RPMI7951 (cell line): ENCODE measurements around the gene ASTN2. TPM values are rescaled to one million over a fixed set of nuclear protein-coding genes. Genes with fewer than 3 reads are reported as not detected.

Source experiments
- DNase-seq: peaks from one replicate; pipeline ENCODE4 v3.0.0-alpha.2; 2012; ENCODE audit warnings: low read depth
- total RNA-seq: library from RNA; depleted of rRNA; stranded (reverse); fragments of >200 nt; shearing (Covaris generic); gene quantifications from 2 replicates; pipeline ENCODE4 v1.2.3, GENCODE V29; 2014

The ASTN2 gene
- total RNA-seq, 1 experiment from 2014 or later, result 5.2 TPM

DNA sequence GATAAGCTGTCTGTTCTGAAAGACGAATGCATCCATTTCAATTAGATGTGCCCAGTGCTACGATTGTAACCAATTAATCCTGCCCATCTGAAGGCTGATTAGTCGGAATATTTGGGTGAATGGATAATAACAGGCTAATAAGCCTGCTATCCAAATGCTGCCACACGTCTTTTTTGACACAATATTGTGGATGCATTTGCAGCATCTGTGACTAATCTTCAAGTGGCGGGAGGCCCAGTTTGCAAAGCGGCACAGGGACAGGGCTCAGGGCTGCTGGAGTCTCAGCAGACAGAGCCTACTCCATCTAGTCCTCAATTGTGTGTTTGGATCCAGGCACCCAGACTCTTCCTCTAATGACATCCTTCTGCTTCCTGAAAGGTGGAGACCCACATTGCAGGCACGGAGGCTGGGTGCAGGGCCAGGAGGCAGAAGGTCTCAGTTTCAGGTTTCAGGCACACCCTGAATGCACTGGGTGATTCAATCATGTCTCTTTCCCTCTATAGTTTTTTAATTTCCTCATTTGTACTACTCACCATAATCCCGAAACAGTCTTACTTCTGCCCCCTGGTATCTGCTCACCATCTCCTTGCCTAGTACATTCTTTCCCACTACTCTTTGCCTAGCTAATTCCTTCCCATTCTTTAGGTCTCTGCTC is 169.6 kb downstream of the ASTN2 start:
- DNase-seq, result no peak

DNA sequence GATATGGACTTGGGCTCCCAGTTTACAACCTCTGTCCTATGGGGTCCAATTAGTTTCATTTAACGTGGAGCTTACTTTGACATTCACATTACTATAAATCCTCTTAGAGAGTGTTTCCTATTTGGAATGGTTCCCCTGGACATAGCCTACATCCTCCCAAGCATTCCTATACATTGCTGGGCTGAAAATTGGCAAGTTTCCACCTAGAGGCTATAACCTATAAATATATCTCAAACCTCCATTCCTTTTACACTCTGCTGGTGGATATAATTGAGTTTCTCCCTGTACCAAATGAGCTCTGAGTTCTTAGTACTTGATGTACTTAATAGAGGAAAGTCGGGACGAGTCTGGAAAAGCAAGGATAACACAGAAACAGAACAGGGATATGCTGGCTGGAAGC is 172.8 kb downstream of the ASTN2 start:
- no peak for DNase-seq

DNA sequence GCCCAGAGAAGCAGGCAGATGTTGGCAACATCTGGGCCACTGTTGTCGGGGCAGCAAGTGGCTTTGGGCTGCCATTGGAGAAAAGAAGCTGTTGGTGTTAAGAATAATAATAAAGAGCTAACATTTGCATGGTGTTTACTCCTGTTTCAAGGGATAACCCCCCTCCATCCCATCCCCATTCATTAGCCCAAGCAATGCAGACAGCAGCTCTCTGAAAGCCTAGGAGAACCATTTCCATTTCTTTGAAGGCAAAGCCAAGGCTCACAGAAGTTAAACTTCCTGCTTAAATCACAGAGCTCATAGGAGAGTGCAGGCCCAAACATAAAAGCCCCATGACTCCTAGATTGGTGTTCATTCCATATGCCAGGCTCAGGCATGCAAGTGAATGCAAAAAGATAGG is 175.4 kb downstream of the ASTN2 start:
- DNase-seq, result no peak

- DNase-seq, result no peak
Measured at GRCh38 chr9:117234103-117234502, 180.8 kb downstream of the ASTN2 start.

GRCh38 chr9:117233016-117233415 is 181.8 kb downstream of the ASTN2 start:
- no peak for DNase-seq

DNA sequence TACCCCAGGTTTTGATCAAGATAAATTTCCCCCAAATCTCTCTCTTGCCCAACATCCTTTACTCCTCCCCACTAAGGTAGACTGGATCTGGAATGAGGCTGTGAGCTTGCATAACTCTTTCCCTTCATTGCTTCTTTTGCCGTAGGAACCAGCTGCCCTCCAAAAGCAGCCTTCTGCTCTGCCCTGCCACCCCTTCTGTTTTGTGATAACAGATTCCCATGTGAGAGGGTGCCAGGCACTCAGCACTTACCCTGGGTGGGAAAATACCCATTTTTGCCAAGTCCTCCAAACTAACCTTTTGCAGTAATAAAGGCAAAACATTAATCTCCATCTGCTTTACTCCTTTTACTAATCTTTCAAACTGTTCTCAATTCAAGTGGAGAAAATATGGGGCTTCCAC is 182.6 kb downstream of the ASTN2 start:
- no peak for DNase-seq

DNA sequence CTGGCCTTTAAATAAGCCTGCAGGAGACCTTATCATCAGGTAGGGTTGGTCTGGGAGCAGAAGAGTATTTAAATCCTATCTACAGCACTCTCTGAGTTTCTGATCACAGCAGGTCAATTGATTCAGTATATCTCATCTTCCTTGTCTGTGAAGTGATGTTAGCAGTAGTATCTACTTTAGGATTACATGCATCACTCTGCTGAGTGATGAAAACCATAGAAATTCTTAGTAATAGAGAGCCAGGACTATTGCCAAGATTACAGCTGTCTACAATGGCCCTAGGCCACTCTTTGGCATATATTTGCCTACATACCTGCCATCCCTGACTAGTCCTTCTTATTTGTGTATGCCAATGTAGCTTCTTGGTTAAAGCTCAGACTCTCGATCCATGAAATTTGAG is 183.8 kb downstream of the ASTN2 start:
- DNase-seq, result no peak

- no peak for DNase-seq
Measured at GRCh38 chr9:117224695-117225094, 190.2 kb downstream of the ASTN2 start.

- DNase-seq, result no peak
Measured at GRCh38 chr9:117218951-117219350, 195.9 kb downstream of the ASTN2 start.

DNA sequence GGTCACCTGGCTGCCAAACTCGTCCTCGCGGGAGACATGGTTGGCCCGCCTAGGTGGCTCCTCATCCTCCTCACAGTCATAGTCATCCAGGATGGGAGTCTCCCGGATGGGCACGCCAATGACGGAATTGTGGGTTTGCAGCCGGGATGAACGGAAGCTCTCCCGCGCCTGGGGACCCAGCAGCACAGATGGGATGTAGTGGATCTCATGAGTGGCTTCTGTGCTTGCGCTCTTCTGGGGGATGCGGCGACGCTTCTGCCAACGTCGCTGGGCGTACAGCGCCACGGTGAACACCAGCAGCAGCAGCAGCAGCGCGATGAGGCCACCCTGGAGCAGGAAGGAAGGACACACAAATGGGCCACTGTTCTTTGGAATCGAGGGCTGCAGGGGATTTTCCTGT is 200.4 kb downstream of the ASTN2 start:
- no peak for DNase-seq

- no peak for DNase-seq
Measured at GRCh38 chr9:117211280-117211679, 203.6 kb downstream of the ASTN2 start.

GRCh38 chr9:117205806-117206205 is 209.1 kb downstream of the ASTN2 start:
- no peak for DNase-seq

- DNase-seq, result no peak
Measured at GRCh38 chr9:117204971-117205370, 209.9 kb downstream of the ASTN2 start.

GRCh38 chr9:117191504-117192261 is 223.2 kb downstream of the ASTN2 start:
- no peak for DNase-seq

- DNase-seq, result no peak
Measured at GRCh38 chr9:117189121-117189520, 225.7 kb downstream of the ASTN2 start.

GRCh38 chr9:117188394-117188793 is 226.5 kb downstream of the ASTN2 start:
- no peak for DNase-seq

- no peak for DNase-seq
Measured at GRCh38 chr9:117187498-117187897, 227.4 kb downstream of the ASTN2 start.

GRCh38 chr9:117184173-117184572 is 230.7 kb downstream of the ASTN2 start:
- no peak for DNase-seq

DNA sequence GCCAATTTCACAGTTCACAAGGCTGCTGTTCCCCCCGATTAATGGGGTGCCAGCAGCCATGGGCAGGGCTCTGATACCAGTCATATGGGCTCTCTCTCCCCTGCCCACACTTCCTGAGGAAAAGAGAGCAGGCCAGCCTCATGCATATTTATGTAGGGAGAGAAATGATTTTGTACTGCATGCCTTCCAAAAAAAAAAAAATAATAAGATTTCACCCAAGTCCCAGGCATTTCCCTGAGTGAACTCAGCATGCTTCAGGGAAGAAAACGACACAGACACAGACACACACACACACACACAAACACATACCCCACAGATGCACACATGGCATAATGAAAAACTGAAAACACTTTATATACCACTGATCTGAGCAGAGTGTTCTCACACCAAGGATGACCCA is 232.8 kb downstream of the ASTN2 start:
- DNase-seq, result no peak

DNA sequence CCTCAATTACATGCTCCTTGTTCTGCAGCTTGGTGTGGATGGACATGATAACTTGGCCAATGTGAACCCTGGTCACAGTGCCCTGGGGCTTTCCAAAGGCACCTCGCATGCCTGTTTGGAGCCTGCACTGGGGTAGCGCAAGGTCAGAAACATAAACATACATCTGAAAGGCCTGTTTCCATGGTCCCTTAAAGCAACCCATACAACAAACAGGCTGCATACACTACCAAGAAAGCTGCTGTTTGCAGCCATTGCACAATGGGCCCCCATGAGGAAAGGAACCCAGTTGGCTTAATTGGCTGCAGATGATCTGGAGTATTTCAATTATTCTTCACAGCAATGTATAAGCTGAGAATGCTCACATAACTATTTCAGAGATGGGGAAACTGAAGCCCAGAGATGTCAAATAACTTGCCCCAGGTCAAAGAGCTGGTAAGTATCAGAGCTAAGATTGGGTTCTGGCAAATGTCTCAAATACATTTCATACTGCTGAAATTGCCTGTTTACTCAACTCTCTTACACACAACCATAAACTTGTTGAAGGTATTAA is 233.9 kb downstream of the ASTN2 start:
- DNase-seq, result no peak

DNA sequence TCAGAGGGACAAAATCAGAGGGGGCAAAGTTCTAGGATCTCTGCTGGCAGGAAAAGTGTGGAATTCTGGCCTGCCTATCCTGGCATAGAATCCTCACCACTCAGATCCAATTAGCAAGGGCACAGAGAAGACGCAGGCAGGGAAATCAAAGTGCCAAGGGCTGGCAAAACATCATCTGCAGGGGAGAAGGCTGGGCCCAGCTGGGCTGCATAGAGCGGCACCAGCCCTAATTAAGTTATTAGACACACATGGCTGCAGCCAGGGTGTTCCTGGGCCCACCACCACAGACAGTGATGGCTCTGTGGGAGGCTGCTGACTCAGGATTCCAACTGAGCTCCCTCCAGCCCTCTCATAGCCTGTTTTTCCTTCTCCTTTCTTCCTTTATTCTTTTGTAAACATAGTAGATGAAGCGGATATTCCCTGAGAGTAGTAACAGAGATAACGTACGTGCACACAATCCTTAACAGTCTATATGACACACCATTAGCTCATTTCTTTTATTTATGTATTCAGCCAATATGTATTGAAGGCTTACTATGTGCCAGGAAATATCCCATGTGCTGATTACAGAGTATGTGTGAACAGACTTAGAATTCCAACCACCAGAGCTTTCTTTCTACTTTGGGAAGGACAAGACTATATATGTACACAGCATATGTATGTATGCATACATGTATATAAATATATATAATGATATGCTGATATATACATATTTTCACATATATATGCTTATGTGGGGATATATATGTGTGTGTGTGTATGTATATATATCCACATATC is 236.1 kb downstream of the ASTN2 start:
- no peak for DNase-seq

GRCh38 chr9:117170567-117170966 is 244.3 kb downstream of the ASTN2 start:
- no peak for DNase-seq
